ENCODE measurements around the gene FAM32A.

The FAM32A gene

GRCh38 chr19:16203256-16204004 is 18.2 kb downstream of the FAM32A start:
- no peak for DNase-seq

GRCh38 chr19:16204005-16204294 is 18.7 kb downstream of the FAM32A start:
- DNase-seq: no peak

DNA sequence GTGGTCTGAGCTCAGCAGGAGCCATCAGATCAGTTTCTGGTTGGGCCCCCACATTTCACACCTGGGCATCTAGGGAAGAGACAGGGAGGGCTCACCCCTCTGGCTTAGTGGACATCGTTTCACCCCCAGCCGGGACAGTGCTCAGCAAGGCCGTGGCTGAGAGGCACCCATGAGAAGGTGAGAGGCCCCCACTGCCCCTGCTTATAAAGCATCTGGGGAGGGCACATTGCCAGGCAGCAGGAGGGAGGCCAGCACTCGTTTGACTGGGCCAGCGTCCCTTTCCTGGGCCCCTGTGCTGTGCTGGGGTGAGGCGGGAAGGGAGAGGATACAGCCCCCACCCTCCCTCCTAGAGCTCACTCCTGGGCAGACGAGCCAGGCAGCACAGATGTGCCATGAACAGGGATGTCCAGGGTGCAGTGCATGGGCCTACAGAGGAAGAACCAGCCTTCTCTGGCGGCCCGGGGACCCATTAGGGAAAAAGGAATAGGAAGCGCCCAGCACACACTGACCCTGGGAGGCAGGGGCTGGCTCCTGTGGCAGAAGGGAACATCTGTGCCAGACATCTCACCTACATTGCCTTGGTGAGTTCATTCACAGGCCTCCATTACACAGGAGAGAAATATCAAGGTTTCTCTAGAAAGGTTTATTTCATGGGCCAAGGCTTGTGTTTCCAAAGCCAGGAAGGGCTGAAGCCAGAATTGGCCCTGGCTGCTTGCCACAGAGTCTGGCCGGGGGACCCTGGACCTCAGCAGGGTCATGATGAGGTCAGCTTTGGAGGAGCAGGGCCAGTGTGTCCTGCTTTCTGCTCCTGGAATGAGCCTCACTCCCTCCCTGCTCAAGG is 20.2 kb downstream of the FAM32A start:
- DNase-seq: no peak

DNA sequence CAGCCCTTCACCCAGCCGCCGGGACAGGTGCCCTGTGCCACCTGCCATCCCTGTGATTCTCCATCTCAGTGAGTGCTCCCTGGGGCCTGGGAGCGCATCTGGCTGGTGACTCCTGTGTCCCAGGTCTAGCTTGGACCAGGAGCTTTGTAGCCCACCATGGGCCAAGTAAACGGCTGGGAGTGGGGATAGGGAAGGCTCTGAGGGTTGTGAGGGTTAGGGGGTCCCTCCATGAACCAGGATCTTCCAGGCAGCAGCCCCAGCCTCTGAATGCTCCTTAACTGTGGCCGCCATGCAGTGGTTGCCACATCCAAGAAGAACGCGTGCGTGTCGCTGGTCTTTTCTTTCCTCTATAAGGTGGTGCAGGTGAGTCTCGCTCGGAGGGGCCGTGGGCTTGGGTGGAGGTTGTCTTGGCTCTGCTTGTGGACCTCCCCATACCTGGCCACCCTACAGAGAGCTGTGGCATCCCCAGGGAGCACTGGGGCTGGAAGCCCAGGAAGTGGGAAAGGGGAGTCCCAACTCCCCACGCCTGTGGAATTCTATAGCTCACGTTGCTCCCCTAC is 20.9 kb downstream of the FAM32A start:
- no peak for DNase-seq

- DNase-seq: no peak
Observed at GRCh38 chr19:16206637-16207036, 21.4 kb downstream of the FAM32A start.

DNA sequence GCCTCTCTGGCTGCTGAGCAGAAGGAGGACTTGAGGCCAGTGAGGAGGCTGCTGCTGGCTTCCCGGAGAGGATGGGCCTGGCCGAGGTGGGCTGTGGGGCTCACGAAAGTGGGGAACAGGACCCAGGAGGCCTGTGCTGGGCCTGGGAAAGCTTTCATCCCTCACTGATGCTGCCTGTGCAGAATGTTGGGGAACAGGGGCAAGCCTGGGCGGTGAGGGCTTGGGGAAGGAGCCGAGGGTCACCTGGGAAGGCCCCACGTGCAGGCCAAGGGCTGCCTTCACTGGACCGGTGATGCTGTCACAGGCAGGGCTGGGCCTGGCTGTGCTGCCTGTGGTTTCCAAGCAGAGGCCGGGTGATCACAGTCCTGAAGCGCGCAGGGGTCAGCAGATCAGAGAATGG is 21.9 kb downstream of the FAM32A start:
- no peak for DNase-seq

- no peak for DNase-seq
Observed at GRCh38 chr19:16207490-16208025, 22.3 kb downstream of the FAM32A start.

DNA sequence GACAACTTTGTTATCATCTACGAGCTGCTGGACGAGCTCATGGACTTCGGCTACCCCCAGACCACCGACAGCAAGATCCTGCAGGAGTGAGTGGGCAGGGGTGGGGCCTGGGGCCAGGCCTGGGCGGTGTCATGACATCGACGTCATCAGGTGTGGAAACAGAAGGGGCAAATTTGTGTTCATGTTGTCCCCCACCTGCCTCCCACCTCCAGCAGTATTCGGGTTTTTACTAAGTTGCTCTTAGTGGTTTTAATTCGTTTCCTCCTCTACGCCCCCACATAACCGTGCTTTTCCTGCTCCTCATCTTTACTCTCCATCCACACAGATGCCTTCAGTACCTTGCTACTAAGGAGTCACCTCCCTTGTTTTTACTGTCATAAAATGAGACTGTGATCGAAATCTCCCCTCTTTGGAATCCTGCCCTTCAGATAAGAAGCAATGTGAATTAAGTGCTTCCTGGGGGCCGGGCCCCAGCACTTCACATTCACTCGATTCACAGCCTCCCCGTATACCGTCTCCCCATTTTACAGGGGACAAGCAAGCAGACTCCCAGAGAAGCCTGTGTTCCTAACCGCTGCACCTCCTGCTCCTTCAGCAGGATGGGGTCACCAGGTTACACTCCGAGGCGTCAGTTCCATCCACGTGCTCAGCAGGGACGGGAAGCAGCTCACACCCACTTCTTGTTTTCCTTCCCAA is 23.0 kb downstream of the FAM32A start:
- DNase-seq: no peak

DNA sequence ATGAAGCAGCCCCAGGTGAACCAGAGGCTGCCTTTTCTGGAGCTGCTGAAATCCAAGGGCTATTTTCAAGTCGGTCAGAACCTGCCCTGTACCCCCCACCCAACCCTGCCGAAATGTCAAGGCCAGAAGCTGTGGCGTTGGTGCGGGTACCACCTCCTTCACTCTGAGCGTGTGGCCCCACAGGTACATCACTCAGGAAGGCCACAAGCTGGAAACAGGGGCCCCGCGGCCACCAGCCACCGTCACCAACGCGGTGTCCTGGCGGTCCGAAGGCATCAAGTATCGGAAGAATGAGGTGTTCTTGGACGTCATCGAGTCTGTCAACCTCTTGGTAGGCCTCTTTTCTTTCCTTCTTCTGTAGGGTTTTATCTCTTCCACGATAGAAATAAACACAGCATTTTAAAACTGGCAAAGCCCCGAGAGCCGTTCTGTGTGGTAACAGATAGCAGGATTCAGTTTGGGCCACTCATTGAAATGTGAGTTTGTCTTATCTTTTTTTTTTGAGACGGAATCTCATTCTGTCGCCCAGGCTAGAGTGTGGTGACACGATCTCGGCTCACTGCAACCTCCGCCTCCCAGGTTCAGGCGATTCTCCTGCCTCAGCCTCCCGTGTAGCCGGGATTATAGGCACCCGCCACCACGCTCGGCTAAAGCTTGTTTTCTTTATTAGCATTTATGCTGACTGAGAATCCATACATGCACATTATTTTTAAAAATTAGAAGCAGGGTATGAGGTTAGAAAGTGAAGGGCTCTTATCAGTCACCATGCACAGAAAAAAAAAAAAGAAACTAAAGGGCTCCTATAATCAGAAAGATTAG is 23.8 kb downstream of the FAM32A start:
- no peak for DNase-seq

DNA sequence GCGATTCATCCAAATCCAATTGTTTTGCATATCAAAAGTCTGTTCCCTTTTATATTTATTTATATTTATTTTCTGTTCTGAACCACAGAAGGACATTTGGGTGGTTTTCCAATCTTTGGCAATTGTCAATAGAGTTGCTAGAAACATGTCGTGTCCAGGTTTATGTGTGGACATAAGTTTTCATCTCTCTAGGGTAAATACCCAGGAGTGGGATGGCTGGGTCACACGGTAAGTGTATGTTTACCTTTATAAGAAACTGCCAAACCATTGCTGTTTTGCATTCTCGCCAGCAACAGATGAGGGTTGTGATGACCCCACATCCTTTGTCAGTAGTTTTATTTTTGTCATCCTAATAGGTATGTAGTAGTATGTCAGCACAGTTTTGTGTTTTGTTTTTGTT is 25.0 kb downstream of the FAM32A start:
- no peak for DNase-seq

DNA sequence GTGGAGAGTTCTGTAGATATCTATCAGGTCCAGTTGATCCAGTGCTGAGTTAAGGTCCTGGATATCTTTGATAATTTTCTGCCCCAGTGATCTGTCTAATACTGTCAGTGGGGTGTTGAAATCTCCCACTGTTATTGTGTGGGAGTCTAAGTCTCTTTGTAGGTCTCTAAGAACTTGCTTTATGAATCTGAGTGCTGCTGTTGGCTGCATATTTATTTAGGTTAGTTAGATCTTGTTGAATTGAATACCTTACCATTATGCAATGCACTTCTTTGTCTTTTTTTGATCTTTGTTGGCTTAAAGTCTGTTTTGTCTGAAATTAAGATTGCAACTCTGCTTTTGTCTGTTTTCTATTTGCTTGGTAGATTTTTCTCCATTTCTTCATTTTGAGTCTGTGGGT is 27.9 kb downstream of the FAM32A start:
- DNase-seq: no peak

DNA sequence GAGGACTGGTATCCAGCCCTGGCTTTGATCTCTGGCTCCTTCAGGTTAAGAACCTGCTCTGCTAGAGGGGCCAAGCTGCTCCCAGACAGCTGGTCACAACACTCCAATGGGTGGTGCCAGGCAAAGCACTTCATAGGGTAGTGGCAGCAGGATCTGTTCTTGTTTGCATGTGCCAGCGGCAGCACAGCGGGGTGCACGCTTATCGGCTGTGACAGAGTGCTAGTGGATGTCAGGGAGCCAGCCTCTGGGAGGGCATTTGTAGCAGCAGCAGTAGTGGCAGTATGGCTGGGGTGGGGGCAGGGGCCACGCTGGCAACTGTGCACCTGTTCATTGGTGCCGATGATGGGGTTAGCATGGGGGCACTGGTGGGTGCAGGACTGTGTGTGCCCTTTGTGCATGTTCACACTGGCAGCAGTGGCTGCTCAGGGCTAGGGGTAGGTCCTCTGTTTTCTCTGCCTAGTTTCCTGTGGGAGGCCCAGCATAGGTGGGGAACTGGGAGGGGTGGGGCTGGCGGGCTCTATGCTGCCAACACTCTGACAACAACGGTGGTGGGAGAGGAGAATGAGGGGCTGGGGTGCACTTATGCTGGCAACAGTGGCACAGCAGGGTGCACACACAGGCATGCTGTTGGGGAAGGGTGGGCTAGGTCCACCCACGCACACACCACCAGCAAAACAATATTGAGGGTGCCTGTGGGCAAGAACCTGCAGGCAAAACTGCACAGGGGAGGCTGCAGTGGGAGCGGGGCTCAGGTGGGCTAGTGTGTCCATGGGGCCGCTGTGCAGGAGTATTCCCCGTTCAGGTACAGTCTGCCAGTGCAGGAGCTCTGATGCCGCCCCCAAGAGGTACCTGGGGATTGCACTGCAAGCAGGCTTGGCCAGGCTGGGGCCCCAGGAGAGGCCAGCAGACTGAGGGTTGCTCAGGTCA is 31.8 kb downstream of the FAM32A start:
- no peak for DNase-seq

DNA sequence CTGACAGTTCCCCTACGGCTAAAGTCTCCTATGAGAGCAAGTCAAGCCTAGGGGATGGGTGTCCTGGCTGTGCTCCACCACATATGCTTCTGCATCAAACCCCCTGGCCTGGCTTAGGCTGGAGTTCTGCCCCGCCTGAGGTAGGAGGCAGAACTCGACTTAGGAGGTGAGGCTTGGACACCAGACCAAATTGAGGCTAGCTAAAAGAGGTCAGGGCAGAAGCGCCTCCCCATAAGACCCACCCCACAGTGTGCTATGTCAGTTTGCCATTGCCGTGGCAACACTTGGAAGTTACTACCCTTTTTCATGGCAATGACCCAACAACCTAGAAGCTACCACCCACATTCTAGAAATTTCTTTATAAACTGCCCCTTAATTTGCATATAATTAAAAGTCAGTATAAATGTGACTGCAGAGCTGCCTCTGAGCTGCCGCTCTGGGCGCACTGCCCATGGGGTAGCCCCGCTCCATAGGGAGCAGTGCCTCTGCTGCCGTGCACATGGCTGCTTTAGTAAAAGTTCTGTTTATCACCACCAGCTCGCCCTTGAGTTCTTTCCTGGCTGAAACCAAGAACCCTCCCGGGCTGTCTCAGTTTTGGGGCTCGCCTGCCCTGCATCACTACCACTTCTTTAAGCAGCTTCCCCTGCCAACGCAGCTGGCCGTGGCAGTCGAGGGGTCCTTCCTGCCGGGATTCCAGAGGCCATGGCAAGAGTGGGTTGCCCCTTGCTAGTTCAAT is 32.7 kb downstream of the FAM32A start:
- no peak for DNase-seq

GRCh38 chr19:16218851-16219250 is 33.6 kb downstream of the FAM32A start:
- no peak for DNase-seq

DNA sequence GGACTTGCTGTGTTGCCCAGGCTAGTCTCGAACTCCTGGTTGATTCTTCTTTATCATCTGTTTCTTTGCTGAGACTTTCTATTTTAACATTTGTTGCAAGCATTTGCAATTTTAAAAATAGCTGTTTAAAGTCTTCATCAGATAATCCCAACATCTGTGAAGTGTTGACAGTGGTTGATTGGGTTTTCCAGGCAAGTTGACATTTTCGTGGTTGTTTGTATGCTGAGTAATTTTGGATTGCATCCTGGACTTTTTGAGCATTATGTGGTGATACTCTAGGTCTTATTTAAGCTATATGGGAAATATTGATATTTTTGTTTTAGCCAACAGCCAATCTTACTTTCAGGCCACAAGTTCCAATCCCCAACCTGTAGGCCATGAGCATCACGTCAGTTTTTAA is 37.6 kb downstream of the FAM32A start:
- DNase-seq: no peak

DNA sequence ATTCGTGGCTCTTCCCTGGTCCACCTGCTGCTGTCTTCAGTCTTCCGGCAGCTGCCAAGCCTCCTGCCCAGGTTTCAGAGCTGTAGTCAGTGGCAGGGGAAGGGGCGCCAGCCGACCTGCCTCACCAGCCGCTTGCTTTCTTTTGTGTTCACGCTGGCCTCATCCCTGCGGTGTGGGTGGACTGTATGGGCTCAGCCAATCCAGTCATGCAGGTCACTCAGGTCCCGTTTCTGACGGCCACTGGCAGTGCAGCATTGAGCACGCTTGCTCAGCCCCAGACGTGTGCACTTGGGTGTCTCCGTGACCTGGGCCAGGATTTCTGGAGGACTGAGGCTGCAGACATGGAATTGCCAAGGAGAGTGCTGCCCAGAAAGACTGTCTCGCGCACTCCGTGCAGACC is 38.5 kb downstream of the FAM32A start:
- no peak for DNase-seq

DNA sequence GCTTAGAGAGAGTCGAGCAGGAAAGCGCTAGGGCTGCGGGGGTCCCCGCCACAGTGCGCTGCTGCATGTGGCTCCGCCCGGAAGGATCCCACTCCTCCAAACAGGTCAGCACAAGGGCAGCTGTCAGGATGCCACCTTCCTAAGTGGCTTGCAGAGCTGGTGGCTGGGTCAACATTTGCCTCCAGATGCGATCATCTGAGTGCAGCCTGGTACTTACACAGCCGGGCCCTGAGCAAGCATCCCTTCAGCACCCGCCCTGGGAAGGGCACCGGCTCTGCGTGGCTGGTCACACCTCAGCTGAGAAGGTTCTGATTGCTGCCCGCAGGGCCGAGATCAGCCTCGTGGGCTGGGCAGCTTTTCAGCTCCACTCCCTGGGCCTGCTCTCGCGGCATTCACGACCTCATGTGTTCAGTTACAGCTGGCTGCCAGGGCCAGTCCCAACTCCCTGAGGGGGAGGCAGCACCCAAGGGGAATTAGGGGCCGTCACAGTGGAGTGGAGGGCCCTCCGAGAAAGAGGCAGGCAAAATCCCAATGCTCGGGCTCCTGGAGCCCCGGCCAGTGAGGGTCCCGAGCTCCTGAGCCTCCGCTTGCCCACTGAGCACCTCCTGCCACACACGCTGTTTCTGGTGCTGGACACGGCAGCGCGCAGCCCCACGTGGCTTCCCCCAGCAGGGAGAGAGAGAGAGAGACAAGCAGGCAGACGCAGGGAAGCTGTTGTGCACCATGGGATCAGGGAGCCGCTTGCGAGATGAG is 39.3 kb downstream of the FAM32A start:
- no peak for DNase-seq

- DNase-seq: no peak
Observed at GRCh38 chr19:16225279-16226183, 40.3 kb downstream of the FAM32A start.

- DNase-seq: no peak
Observed at GRCh38 chr19:16226184-16226591, 41.0 kb downstream of the FAM32A start.

Measured in activated CD4-positive, CD25-positive, alpha-beta regulatory T cell treated with anti-CD3 and anti-CD28 coated beads, Interleukin-2, amount 50 U/mL, for 72 hours (primary cell).